HG02885 (cell line): Measurements from ENCODE around the gene DMC1.

Source experiments
- ATAC-seq: cut with Tn5 transposase; IDR thresholded peaks from one replicate; pipeline ENCODE4 v1.9.1; 2021; ENCODE audit warnings: mild to moderate bottlenecking; ENCODE audit not compliant: unreplicated experiment, poor library complexity

Gene DMC1

DNA sequence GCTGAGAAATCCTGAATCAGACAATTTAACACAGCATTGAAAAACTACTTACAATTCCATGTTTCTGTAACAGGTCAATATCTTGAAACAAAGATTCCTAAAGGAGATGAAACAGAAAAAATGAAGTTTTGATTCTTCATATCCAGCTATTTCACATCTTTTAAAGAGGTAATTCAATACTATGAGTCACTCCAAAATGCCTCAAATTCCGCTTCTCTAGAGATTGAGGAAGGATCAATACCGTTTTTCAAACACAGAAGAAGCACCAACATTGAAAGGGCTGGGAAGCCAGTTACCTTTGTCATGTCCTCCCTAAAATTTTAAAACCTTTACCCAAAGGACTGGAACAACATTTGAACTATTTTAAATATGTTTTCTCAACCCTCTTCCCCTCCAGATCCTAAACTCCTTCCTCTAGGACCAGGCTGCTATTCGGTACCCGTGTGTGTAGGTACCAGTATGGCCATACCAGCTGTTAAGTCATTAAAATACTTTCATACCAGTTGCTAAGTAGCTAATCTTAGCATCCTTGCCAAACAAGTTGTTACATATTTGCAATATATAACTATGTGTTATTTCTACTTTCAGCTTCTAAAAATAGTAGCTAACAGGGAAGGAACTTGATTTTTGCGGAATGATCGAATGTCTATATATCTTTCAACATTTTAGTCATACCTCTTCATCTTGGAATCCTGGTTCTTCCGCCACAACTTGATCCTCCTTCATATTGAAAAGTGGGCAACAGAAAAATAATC, 2.3 kb downstream of the DMC1 start:
- no peak for ATAC-seq

- no peak for ATAC-seq
Measured at GRCh38 chr22:38566726-38567504, 3.1 kb downstream of the DMC1 start.

- no peak for ATAC-seq
Measured at GRCh38 chr22:38565441-38565840, 4.5 kb downstream of the DMC1 start.

- no peak for ATAC-seq
Measured at GRCh38 chr22:38564669-38565068, 5.3 kb downstream of the DMC1 start.

- no peak for ATAC-seq
Measured at GRCh38 chr22:38554281-38554680, 15.7 kb downstream of the DMC1 start.

GRCh38 chr22:38549101-38549894, 20.7 kb downstream of the DMC1 start:
- no peak for ATAC-seq

- ATAC-seq: no peak
Measured at GRCh38 chr22:38540701-38541100, 29.3 kb downstream of the DMC1 start.

GRCh38 chr22:38531251-38531938, 38.6 kb downstream of the DMC1 start:
- ATAC-seq: no peak

- ATAC-seq: no peak
Measured at GRCh38 chr22:38524429-38524828, 45.6 kb downstream of the DMC1 start.

DNA sequence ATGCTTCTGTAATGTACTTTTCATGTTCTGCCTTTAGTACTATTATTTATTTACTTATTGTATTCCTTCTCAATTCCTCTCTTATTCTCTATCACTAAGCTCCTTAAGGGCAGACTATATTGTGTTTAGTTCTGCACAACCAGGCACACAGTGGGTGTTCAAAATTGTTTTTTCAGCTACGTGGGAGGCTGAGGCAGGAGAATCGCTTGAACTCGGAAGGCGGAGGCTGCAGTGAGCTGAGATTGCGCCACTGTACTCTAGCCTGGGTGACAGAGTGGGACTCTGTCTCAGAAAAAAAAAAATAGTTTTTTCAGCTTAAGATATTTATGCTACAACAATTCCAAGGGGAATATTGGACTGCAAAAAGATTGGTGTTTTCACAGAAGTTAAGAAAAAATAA, 46.5 kb downstream of the DMC1 start:
- no peak for ATAC-seq

DNA sequence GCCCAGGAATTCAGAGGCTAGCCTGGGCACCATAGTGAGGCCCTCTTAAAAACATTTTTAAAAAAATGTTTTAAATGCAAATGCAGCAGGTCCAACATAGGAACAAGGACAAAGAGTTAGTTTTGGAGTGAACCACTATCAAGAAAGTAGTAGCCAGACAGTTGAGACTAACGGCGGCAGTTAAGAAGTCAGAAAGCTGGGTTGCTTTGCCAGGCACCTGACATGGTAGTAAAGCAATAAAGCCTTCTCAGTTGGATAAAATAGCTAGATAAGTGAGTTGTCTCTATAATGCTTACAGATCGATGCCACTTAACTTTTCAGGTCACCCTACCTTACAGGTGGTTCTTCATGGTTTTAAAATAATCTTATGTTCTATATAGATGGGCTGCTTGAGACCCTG, 47.0 kb downstream of the DMC1 start:
- no peak for ATAC-seq

DNA sequence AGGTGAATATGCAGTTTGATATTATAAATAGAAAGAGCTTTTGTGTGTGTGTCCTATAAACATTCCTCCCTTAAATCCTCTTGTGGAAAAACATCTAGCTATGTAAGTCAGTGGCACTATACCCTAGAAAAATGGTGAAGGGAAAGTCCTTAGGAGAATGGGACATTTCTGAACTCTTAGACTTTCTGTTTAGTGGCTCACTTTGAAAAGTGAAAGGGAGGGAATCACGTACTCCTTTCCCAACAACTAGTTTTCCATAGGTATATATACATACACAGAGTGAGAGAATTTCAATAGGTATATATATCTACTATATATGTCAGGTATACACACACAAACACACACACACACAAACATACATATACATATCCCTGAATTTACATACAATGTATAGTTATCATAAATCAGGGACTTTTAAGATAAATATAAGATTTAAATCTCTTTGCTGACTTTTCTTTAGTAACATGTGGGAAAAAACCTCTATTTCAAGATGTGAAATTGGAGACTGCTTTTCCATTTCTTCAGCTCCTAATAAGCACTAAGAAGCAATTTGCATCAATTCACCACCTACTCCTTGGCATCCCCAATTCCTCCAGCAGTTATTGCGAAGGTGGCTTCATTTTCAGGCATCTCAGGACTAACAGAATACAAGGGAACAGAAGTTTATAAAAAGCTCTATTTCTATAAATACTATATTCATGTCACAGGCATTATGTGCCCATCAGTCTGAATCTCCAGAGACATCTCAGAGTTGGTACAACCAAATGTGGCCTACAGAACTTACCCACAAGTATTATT, 50.3 kb downstream of the DMC1 start:
- no peak for ATAC-seq

DNA sequence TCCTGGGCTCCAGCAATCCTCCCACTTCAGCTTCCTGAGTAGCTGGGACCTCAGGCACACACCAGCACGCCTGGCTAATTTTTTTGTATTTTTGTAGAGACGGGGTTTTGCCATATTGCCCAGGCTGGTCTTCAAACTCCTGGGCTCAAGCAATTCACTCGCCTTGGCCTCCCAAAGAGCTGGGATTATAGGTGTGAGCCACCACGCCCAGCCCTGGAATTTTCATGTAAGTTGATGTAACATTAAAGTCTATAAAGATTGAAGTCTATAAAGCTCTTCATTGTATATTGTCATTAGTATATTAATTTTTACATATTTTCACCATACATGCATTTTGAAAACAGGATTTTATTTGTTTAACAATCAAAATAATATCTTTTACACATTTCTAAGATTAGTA, 51.4 kb downstream of the DMC1 start:
- ATAC-seq: no peak

- ATAC-seq: no peak
Measured at GRCh38 chr22:38513063-38513462, 56.9 kb downstream of the DMC1 start.

DNA sequence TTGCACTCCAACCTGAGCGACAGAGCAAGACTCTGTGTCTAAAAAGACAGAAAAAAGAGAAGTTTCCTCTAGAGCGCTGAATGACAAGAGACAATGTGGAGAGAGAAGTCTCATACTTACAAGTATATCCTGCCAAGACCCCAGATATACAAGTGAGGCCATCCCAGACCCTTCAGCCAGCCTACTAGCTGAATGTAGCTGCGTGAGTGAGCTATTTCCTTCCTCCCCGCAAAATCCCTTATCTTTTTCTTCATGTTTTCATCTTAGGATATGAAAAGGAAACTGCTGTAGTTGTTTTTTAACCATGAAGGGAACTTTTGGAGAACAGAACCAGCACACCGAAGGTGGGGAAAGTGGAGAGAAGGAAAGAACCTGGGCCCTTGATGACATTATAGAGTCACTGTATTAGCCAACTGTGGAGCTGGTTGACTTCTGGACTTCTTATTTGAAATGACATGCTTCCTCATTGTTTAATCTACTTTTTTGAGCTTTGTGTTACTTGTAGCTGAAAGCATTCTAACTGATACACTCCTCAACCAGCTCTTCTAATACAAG, 59.5 kb downstream of the DMC1 start:
- ATAC-seq: no peak

DNA sequence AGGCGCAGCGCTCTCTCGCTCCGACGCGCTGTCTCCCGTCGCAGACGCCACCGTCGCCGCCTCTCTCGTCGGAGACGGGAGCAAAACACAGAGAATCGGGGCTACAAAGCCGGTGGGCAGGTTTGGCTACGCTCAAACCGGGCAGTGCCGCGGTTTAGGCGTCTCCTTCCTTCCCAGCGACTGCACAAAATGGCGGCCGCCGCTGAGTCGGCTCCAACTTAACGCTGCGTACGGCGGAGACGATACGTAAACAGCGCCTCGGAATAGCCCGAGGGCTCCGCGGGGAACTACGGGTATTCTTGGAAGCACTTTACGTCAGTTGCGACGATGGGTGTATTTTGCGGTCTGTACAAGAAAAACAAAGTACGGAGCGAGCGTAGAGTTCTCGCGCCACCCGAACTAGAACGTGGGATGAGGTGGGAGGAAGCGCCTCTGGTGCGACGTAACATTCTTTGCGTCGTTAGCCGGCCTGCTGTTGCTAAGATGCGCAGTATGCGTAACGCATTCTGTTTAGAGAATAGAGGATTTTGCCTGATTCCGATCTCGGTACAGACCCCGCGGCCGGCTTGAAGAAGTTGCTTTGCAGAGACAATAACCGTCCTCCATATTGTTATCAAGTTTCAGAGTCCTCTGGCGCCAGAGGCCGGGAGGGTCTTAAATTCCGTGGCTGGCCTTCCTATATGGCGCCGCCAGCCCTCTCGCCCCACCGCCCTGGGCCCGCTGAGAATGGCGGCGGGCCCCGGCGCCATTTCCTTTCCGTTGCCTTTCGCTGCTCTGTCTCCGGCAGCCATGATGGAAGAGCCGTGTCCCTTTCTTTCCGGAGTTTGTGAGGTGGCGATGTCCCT, 63.6 kb downstream of the DMC1 start, which contains the start of gene DDX17:
Gene DDX17 (minus strand): TSS at position 194 of the 845 bp plus-strand sequence.
- ATAC-seq: peak; percentile 79

DNA sequence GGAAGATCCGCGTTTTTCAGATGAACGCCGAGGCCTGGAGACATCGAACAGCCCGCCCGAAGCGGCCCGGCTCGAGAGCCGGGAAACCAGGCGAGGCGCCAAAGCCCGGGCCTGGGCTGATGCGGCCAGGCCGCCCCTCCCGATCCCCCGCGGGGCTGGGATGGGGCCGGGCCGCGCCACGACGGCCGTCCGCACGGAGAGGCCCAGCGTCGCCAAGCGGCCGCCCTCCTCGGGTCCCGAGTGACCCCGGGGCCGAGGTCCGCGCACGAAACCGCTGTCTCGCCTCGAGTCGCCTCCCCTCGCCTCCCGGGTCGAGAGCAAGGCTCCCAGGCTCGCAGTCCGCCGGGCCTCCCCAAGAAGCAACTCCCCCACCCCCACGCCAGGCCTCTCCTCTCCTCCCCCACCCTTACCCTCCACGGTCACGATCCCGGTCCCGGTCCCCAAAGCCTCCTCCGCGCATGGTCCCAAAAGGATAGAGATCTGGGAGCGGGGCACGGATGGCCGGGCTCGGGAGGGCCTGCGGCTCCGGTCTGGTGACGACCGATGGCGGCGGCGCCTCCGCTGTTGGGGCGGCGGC, 64.4 kb downstream of the DMC1 start:
- peak; percentile 31 for ATAC-seq
